Right lobe of liver (tissue), 6 donors: ENCODE measurements around the gene TUNAR. TPM values are rescaled to one million over a fixed set of nuclear protein-coding genes. Genes with fewer than 3 reads are reported as not detected.

Experiments
- ATAC-seq, 4 donors: fragments of 200-7000 bp; cut with Tn5 transposase; one replicate each; pipeline ENCODE4 v1.9.1; 2020; ENCODE audit warnings: mild to moderate bottlenecking in 4 of 4, moderate library complexity in 4 of 4
- DNase-seq, 3 donors: peaks; one replicate each; pipeline ENCODE4 v3.0.0-alpha.2; 2020
- H3K27ac ChIP-seq, 3 donors: fragments of 200-600 bp; one replicate each; pipeline ENCODE4 v1.8.0; 2022
- H3K27me3 ChIP-seq, 2 donors: fragments of 200-600 bp; one replicate each; pipeline ENCODE4 v1.8.0; 2022
- H3K36me3 ChIP-seq, 4 donors: fragments of 200-600 bp; sonication (generic) in 1 of 4; one replicate each; pipeline versions ENCODE4 v1.5.1 to v1.8.0; 2017 to 2022; ENCODE audit warnings: control low read depth in 1 of 4
- H3K4me1 ChIP-seq, 4 donors: fragments of 200-600 bp; sonication (generic) in 1 of 4; one replicate each; pipeline versions ENCODE4 v1.5.1 to v1.8.0; 2017 to 2022; ENCODE audit warnings: control low read depth in 1 of 4
- H3K4me3 ChIP-seq, 3 donors: fragments of 200-600 bp; one replicate each; pipeline ENCODE4 v1.8.0; 2022
- H3K9me3 ChIP-seq, 4 donors: fragments of 200-600 bp; sonication (generic) in 1 of 4; one replicate each; pipeline versions ENCODE4 v1.5.1 to v1.8.0; 2017 to 2022; ENCODE audit warnings: control low read depth in 1 of 4
- POLR2A ChIP-seq: fragments of 450-650 bp; IDR thresholded peaks from one replicate; pipeline ENCODE4 v1.6.1; 2017; ENCODE audit warnings: antibody characterized with exemption, mild to moderate bottlenecking
- WGBS: methylation state at CpG from one replicate; pipeline ENCODE4 v1.1.6; 2018; ENCODE audit warnings: low coverage, low lambda C conversion rate; ENCODE audit not compliant: insufficient coverage; ENCODE audit errors: missing lambda C conversion rate; 5-methylcytosine and 5-hydroxymethylcytosine counted together
- intact Hi-C, 2 donors: fragments of 100-400 bp; cut with DNase I; formaldehyde crosslinking; loops; one replicate each; pipeline versions ENCODE4 v1.11.2 to v1.14.1; 2022
- total RNA-seq, 6 experiments: library from RNA; depleted of rRNA in 2 of 6; stranded (reverse); fragments of >200 nt in 2 of 6; fragmentation: NEBNext Ultra II Directional in 3 of 6; extraction: Animal tissue kit (Norgen Biotek cat#: 25700) in 3 of 6; gene quantifications; one replicate each; pipeline versions ENCODE4 v1.1.0 to v1.2.4, GENCODE V29; 2016 to 2023
- TF ChIP-seq, protein P1 (sequence below), 4 donors: fragments of 200-600 bp in 3 of 4; fragments of 450-650 bp in 1 of 4; IDR thresholded peaks; one replicate each; pipeline versions ENCODE4 v1.5.1 to v1.8.0; 2016 to 2022; ENCODE audit warnings: antibody characterized with exemption in 4 of 4, mild to moderate bottlenecking in 2 of 4
- donor health status: DM: no; HTN: yes; CAD: no.
- donor health status: DM: no; HTN: no; CAD: no.
- donor health status: DM: no; HTN: no; CAD: no.
- donor health status: DM: no; HTN: yes; CAD: no.
- donor health status: DM: no; HTN: yes; CAD: no.

The TUNAR gene
- total RNA-seq, 6 experiments from 2014 or later = not detected

DNA sequence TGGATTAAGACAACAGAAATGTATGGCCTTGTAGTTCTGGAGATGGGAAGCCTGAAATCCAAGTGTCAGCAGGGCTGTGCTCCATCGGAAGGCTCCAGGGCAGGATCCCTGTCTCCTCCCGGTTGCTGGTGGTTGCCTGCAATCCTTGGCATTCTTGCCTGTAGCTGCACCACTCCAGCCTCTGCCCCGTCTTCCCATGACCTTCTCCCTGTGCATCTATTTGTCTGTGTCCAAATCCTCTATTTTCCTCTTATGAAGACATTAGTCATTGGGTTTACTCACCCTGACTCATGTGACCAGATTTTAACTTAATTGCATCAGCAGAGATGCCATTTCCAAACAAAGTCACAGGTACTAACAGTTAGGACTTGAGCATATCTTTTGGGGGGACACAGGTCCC lies 15.1 kb downstream of the TUNAR start:
- H3K9me3 ChIP-seq = no peaks in the 10 kb centered on the region
- no peak overlapping the region for H3K4me3 ChIP-seq
- intact Hi-C loops = no loop called here
- no peak for TF ChIP-seq POLR2A
- TF ChIP-seq, protein P1, sequence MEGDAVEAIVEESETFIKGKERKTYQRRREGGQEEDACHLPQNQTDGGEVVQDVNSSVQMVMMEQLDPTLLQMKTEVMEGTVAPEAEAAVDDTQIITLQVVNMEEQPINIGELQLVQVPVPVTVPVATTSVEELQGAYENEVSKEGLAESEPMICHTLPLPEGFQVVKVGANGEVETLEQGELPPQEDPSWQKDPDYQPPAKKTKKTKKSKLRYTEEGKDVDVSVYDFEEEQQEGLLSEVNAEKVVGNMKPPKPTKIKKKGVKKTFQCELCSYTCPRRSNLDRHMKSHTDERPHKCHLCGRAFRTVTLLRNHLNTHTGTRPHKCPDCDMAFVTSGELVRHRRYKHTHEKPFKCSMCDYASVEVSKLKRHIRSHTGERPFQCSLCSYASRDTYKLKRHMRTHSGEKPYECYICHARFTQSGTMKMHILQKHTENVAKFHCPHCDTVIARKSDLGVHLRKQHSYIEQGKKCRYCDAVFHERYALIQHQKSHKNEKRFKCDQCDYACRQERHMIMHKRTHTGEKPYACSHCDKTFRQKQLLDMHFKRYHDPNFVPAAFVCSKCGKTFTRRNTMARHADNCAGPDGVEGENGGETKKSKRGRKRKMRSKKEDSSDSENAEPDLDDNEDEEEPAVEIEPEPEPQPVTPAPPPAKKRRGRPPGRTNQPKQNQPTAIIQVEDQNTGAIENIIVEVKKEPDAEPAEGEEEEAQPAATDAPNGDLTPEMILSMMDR (IDR thresholded peaks at IDR 0.05) = no peak
- H3K27ac ChIP-seq = no peak overlapping the region
- H3K4me1 ChIP-seq = no peaks in the 10 kb centered on the region
- no peaks in the 10 kb centered on the region for H3K36me3 ChIP-seq
- no peak for DNase-seq
- H3K27me3 ChIP-seq = no peaks in the 10 kb centered on the region
- peak in 1 of 4 donors; percentile 50 for ATAC-seq
- WGBS = 11% methylated on average over 1 of the region's 3 CpGs

DNA sequence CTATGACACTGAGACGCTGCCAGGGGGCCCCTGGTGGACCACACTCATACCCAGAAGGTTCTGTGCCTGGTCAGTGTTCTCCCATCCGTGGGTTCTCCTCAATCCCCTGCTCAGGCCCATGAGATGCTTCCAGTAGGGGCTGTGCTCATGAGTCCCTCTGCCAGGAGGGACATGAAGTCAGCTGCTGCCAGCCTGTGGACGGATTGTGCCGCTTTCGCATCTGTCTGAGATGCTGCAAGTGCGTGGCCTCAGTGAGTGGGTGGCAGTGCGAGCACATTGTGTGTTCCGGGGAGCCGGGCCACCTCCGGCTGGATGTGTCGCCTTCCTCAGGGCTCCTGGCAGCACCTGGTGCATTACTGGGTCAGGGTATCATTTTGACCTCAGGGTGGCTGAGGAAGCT lies 15.5 kb downstream of the TUNAR start:
- H3K27ac ChIP-seq = no peak overlapping the region
- TF ChIP-seq, protein P1 (IDR thresholded peaks at IDR 0.05) = no peak
- no peak for TF ChIP-seq POLR2A
- DNase-seq (no peak), ATAC-seq (no peak)
- WGBS = 29% methylated on average over 1 of the region's 11 CpGs
- intact Hi-C loops = no loop called here
- no peaks in the 10 kb centered on the region for H3K4me1 ChIP-seq
- H3K27me3 ChIP-seq = no peaks in the 10 kb centered on the region
- H3K9me3 ChIP-seq = no peaks in the 10 kb centered on the region
- no peak overlapping the region for H3K4me3 ChIP-seq
- H3K36me3 ChIP-seq = no peaks in the 10 kb centered on the region

DNA sequence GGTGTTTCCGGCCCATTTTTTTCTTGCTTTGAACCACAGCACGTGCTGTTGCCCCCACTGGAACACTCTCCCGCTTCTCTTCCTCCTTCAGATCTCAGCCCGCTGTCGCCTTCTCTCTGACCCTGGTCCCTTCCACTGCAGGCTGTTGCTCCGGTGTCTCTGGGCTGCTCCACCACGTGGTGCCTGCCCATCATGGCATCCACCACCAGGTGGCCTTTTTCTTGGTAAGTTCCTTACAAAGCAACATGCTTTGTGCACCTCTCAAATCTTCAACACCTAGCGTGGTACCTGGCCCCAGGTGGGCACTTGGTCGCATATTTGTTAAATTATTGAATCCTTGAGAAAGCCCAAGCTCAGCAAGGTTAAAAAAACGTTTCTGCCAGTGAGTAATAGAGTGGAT lies 19.1 kb downstream of the TUNAR start:
- ATAC-seq (peak; percentile 49 to 63 (median 53)), DNase-seq (no peak)
- no peaks in the 10 kb centered on the region for H3K9me3 ChIP-seq
- H3K4me3 ChIP-seq = no peak overlapping the region
- H3K27me3 ChIP-seq = no peaks in the 10 kb centered on the region
- no peaks in the 10 kb centered on the region for H3K4me1 ChIP-seq
- TF ChIP-seq, protein P1 (IDR thresholded peaks at IDR 0.05) = peak in 3 of 4 donors; percentile 22 to 41 (median 29)
- no peak for TF ChIP-seq POLR2A
- intact Hi-C loops = no loop called here
- no peaks in the 10 kb centered on the region for H3K36me3 ChIP-seq
- 26% methylated on average over 10 of the region's 10 CpGs for WGBS
- H3K27ac ChIP-seq = no peak overlapping the region

DNA sequence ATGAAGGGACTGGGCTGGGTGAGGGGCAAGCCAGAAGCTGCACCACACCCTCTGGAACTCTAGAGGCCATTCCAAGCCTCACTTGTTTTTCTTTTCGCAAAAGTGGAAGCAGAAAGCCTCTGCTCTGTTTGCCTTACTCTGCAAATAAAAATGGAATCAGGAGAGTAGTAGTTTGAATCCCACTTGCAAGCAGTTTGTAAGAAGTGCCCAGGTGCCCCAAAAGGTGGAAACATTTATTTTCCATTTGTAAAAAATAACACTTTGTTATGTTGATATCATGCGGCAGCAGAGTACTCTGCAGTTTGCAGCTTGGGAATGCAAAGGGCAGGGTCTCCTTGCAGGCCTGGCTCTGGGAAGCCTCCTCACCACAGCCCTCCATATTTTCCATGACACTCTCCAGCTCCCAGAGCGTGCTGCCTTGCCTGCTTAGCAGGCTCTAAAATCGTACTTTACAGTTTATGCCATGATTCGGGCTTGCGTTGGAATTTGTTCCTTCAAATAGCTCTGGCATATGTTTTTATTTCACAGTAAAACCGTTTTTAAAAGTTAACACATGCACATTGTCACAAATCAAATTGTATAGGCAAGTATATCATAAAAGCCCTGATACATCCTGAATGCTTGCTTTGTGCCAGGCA lies 20.0 kb downstream of the TUNAR start:
- Histone ChIP-seq H3K4me3 (no peak overlapping the region), H3K36me3 (no peaks in the 10 kb centered on the region), H3K4me1 (no peaks in the 10 kb centered on the region), H3K27me3 (no peaks in the 10 kb centered on the region), H3K9me3 (no peaks in the 10 kb centered on the region), H3K27ac (no peak overlapping the region)
- DNase-seq = no peak
- no peak for TF ChIP-seq POLR2A
- TF ChIP-seq, protein P1 (IDR thresholded peaks at IDR 0.05) = no peak
- WGBS = 40% methylated on average over 7 of the region's 7 CpGs
- no peak for ATAC-seq
- intact Hi-C loops = no loop called here
